Breast epithelium (tissue), 4 donors: ENCODE results near the gene ODAD2. TPM values are rescaled to one million over a fixed set of nuclear protein-coding genes. Genes with fewer than 3 reads are reported as not detected.

Experiments used
- DNase-seq, 2 donors: peaks; one replicate each; pipeline ENCODE4 v3.0.0-alpha.2; 2019; ENCODE audit warnings: low spot score in 2 of 2
- H3K27ac ChIP-seq, 2 donors: fragments of 200-600 bp; sonication (generic) in 1 of 2; one replicate each; pipeline ENCODE4 v1.5.1; 2016 to 2019; ENCODE audit warnings: mild to moderate bottlenecking in 1 of 2
- H3K27me3 ChIP-seq, 2 donors: fragments of 200-600 bp; sonication (generic) in 1 of 2; one replicate each; pipeline versions ENCODE4 v1.5.1 to v1.6.0; 2017 to 2019; ENCODE audit warnings: control low read depth in 1 of 2, mild to moderate bottlenecking in 1 of 2
- H3K36me3 ChIP-seq: fragments of 200-600 bp; one replicate; pipeline ENCODE4 v1.5.1; 2019
- H3K4me1 ChIP-seq, 2 donors: fragments of 200-600 bp; sonication (generic); one replicate each; pipeline ENCODE4 v1.5.1; 2016 to 2019; ENCODE audit warnings: control low read depth in 1 of 2
- H3K4me3 ChIP-seq, 3 donors: fragments of 200-600 bp; sonication (generic); 1 replicate in 2 of 3; 2 replicates in 1 of 3; pipeline ENCODE4 v1.5.1; 2016 to 2019; ENCODE audit warnings: mild to moderate bottlenecking in 3 of 3, moderate library complexity in 2 of 3
- H3K9me3 ChIP-seq, 2 donors: fragments of 200-600 bp; sonication (generic) in 1 of 2; one replicate each; pipeline ENCODE4 v1.5.1; 2016 to 2019; ENCODE audit warnings: control low read depth in 1 of 2
- CTCF ChIP-seq, 3 donors: fragments of 450-650 bp; IDR thresholded peaks; one replicate each; pipeline ENCODE4 v1.5.1; 2016 to 2017; ENCODE audit warnings: antibody characterized with exemption in 3 of 3, mild to moderate bottlenecking in 3 of 3, moderate library complexity in 3 of 3
- POLR2A ChIP-seq: fragments of 450-650 bp; IDR thresholded peaks from one replicate; pipeline ENCODE4 v1.6.1; 2016; ENCODE audit warnings: antibody characterized with exemption, mild to moderate bottlenecking, moderate library complexity
- POLR2AphosphoS5 ChIP-seq, 3 donors: sonication (generic); formaldehyde crosslinking; IDR thresholded peaks; one replicate each; pipeline ENCODE4 v1.6.1; 2017; ENCODE audit warnings: antibody characterized with exemption in 3 of 3
- intact Hi-C: fragments of 100-400 bp; cut with DNase I; formaldehyde crosslinking; loops from one replicate; pipeline ENCODE4 v1.15.1; 2023; ENCODE audit warnings: low total_unique reads
- total RNA-seq, 3 donors: library from RNA; depleted of rRNA; stranded (reverse); fragments of >200 nt; gene quantifications; one replicate each; pipeline ENCODE4 v1.1.0, GENCODE V29; 2016

The ODAD2 gene
- total RNA-seq, 3 donors from 2014 or later: 0.29 to 0.33 TPM; not detected in 1

GRCh38 chr10:27947540-27947939, 51.3 kb downstream of the ODAD2 start:
- no peak for TF ChIP-seq CTCF (IDR thresholded peaks at IDR 0.05)
- no peak for TF ChIP-seq POLR2AphosphoS5 (IDR thresholded peaks at IDR 0.05)
- TF ChIP-seq POLR2A: no peak
- H3K4me1 ChIP-seq: no peaks in the 10 kb centered on the region
- intact Hi-C loops: no loop called here
- no peaks in the 10 kb centered on the region for H3K9me3 ChIP-seq
- H3K27me3 ChIP-seq: no peaks in the 10 kb centered on the region
- H3K27ac ChIP-seq: no peak overlapping the region
- no peaks in the 10 kb centered on the region for H3K36me3 ChIP-seq
- no peak for DNase-seq
- no peak overlapping the region for H3K4me3 ChIP-seq

GRCh38 chr10:27944005-27944404, 54.9 kb downstream of the ODAD2 start:
- no peak for DNase-seq
- H3K4me1 ChIP-seq: no peaks in the 10 kb centered on the region
- intact Hi-C loops: no loop called here
- no peak for TF ChIP-seq POLR2AphosphoS5 (IDR thresholded peaks at IDR 0.05)
- TF ChIP-seq POLR2A: no peak
- no peak for TF ChIP-seq CTCF (IDR thresholded peaks at IDR 0.05)
- H3K4me3 ChIP-seq: no peak overlapping the region
- H3K36me3 ChIP-seq: no peaks in the 10 kb centered on the region
- no peaks in the 10 kb centered on the region for H3K9me3 ChIP-seq
- no peak overlapping the region for H3K27ac ChIP-seq
- H3K27me3 ChIP-seq: no peaks in the 10 kb centered on the region

- intact Hi-C loops: no loop called here
- no peak overlapping the region for H3K4me3 ChIP-seq
These were observed 84.0 kb downstream of the ODAD2 start for GRCh38 chr10:27914888-27915287.

GRCh38 chr10:27912231-27912630, 86.6 kb downstream of the ODAD2 start:
- no peaks in the 10 kb centered on the region for H3K9me3 ChIP-seq
- DNase-seq: no peak
- no peaks in the 10 kb centered on the region for H3K36me3 ChIP-seq
- H3K27me3 ChIP-seq: no peaks in the 10 kb centered on the region
- no peak overlapping the region for H3K27ac ChIP-seq
- no peak for TF ChIP-seq POLR2AphosphoS5 (IDR thresholded peaks at IDR 0.05)
- intact Hi-C loops: no loop called here
- H3K4me3 ChIP-seq: no peak overlapping the region
- no peaks in the 10 kb centered on the region for H3K4me1 ChIP-seq

More at GRCh38 chr10:27914888-27915287, 84.0 kb downstream of the ODAD2 start:
- no peaks in the 10 kb centered on the region for H3K36me3 ChIP-seq
- H3K27ac ChIP-seq: no peak overlapping the region
- H3K4me1 ChIP-seq: no peaks in the 10 kb centered on the region
- DNase-seq: no peak
- TF ChIP-seq POLR2AphosphoS5 (IDR thresholded peaks at IDR 0.05): no peak
- TF ChIP-seq CTCF (IDR thresholded peaks at IDR 0.05): no peak
- no peak for TF ChIP-seq POLR2A
- H3K9me3 ChIP-seq: no peaks in the 10 kb centered on the region
- no peaks in the 10 kb centered on the region for H3K27me3 ChIP-seq

- H3K4me3 ChIP-seq: no peak overlapping the region
- DNase-seq: no peak
- no peak for TF ChIP-seq POLR2A
- TF ChIP-seq POLR2AphosphoS5 (IDR thresholded peaks at IDR 0.05): no peak
- TF ChIP-seq CTCF (IDR thresholded peaks at IDR 0.05): no peak
- H3K9me3 ChIP-seq: no peaks in the 10 kb centered on the region
- no peaks in the 10 kb centered on the region for H3K4me1 ChIP-seq
- H3K27me3 ChIP-seq: no peaks in the 10 kb centered on the region
- no peaks in the 10 kb centered on the region for H3K36me3 ChIP-seq
- intact Hi-C loops: no loop called here
- no peak overlapping the region for H3K27ac ChIP-seq
These were observed 87.3 kb downstream of the ODAD2 start for GRCh38 chr10:27911539-27911938.

GRCh38 chr10:27911011-27911410, 87.9 kb downstream of the ODAD2 start:
- no peak for TF ChIP-seq POLR2A
- no peak for TF ChIP-seq POLR2AphosphoS5 (IDR thresholded peaks at IDR 0.05)
- TF ChIP-seq CTCF (IDR thresholded peaks at IDR 0.05): no peak
- Histone ChIP-seq H3K27ac (no peak overlapping the region), H3K9me3 (no peaks in the 10 kb centered on the region), H3K4me1 (no peaks in the 10 kb centered on the region), H3K27me3 (no peaks in the 10 kb centered on the region), H3K4me3 (no peak overlapping the region), H3K36me3 (no peaks in the 10 kb centered on the region)
- no peak for DNase-seq
- intact Hi-C loops: no loop called here
